GM21723 (cell line): Measurements from ENCODE around the gene LCE2B.
"Not testable (repeated sequence)": the region's sequence is repeated elsewhere in the genome, so short reads cannot be mapped to it uniquely, and the experiment has no call there.

ENCODE experiments used
- ATAC-seq: cut with Tn5 transposase; IDR thresholded peaks from one replicate; pipeline ENCODE4 v1.9.1; 2021; ENCODE audit warnings: mild to moderate bottlenecking, moderate library complexity; ENCODE audit not compliant: unreplicated experiment

LCE2B gene

DNA sequence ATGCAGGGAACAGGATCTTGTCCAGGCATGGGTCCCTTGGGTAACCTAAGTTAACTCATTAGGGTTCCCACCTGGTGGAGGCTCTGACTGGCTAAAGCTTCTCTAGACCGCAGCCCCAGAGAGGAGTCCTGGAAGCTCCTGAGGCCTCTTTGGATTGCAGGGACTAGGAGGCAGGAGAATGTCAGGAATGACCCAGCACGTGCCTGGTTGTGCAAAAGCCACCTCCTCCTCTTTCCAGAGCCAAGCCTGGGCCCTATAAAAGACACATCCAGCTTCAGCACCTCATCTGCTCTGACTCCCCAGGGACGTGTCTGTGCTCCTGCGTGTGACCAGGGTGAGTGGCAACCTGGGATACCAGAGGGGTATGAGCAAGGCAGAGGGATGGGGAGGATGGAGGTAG, at the start of gene LCE2B:
Gene LCE2B, plus strand, starts transcription at position 301 of the 400 bp plus-strand sequence. CDS start 721 bp downstream, outside the sequence.
- not testable (repeated sequence) for ATAC-seq

- no peak for ATAC-seq
Observed at GRCh38 chr1:152640351-152640750, 45.6 kb upstream of the LCE2B start.

DNA sequence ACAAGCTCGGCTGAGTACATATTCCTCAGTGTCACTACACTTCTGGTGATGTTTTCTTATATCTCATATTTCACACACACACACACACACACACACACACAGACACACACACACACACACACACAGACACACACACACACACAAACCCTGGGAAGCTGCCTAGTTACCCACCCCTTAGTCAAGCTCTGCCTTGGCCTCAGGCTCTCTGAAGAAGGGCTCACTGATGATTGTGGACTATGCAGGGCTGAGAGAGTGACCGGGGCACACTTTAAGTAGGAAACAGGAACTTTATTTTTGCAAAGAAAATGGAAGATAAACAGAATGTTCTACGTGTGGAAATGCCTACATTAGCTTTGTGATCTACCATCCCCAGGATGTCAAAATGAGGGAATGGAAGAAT, 42.0 kb upstream of the LCE2B start:
- ATAC-seq: no peak

- ATAC-seq: no peak
Observed at GRCh38 chr1:152645146-152645545, 40.8 kb upstream of the LCE2B start.

DNA sequence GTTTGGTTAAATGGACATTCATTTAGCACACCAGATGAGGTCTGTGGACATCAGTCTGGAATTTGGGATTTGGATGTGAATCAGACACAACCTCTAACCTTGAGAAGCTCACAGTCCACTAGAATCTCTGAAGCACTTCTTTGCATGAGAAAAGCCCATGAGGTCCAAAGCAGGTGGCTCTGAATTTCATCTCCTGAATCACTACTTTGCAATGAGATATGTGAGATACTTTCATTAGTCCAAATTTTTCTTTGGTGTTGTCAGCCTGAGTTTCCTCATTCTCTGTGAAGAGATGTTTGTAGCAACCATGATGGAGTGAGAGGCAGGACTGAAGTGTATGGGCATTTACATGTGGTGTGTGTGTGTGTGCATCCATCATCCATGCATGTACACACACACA, 39.3 kb upstream of the LCE2B start:
- no peak for ATAC-seq

DNA sequence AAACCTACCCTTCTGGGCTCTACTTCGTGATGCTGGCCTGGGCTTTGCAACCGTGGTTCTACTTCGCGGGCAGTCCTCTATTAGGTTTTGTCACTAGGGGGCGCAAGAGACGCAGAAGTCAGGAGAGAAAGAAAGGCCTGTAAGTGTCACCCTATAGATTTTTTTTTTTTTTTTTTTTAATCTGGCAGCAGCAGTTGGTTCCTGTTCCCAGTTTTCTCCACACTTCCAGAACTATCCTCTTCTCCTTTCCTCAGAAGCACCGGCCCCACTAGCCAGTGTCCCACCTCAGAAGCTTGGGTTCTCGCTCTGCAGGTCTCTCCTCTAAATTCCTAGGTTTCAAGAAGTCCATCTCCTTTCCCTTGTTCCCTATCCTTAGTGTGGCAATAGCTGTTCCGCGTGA, 31.8 kb upstream of the LCE2B start:
- ATAC-seq: no peak

- no peak for ATAC-seq
Observed at GRCh38 chr1:152656459-152656858, 29.5 kb upstream of the LCE2B start.

GRCh38 chr1:152657677-152658076, 28.2 kb upstream of the LCE2B start:
- no peak for ATAC-seq

DNA sequence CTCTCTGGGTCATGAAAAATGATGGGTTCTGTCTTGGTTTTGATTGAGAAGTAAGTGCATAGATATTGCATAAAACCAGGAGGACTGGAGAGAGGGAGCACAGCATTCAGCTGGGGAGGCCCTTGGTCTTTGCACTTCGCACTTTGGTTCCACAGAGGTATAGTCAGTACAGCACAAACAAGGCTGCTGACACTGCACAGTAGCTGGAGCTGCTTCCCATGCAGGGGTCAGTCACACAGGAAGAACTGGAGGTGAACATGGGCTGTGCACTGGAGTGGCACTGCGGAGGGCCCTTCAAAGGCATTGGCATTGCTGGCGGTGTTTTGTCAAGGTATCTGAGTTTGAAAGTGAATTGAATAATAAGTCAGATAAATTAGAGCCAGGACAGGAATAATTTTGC, 27.3 kb upstream of the LCE2B start:
- ATAC-seq: no peak

- ATAC-seq: no peak
Observed at GRCh38 chr1:152663098-152663497, 22.8 kb upstream of the LCE2B start, which contains the start of gene LCE2D. TSS of gene LCE2D (plus strand) at chr1:152663380. CDS start at chr1:152664106, 726 bp downstream.

DNA sequence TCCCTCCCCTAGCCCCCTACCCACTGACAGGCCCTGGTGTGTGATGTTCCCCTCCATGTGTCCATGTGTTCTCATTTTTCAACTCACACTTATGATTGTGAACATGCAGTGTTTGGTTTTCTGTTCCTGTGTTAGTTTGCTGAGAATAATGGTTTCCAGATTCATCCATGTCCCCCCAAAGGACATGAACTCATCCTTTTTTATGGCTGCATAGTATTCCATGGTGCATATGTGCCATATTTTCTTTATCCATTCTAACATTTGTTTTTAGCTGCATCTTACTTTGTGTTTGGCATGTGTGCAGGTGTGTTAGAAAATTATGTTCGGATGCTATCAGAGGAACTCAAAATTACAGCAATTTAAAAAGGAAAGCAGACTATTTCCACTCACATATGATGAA, 19.8 kb upstream of the LCE2B start:
- not testable (repeated sequence) for ATAC-seq

GRCh38 chr1:152667648-152668047, 18.3 kb upstream of the LCE2B start:
- ATAC-seq: no peak

DNA sequence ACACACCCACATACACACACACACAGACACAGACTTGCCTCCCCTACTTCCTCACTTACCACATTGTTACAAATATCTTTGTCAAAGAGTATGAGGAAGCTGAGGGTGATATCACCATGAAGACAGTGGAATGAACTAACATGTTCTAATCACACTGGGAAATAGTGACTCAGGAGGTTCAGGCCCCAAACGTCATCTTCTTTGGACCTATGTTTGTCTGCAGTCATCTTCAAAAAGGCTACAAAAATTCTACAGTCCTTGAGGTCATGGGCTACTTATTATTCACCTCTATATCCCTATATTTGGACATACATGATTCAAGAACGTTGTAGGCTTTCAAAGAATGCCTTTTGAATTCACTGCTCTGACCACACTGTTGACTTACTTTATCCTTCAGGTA, 12.9 kb upstream of the LCE2B start:
- no peak for ATAC-seq

DNA sequence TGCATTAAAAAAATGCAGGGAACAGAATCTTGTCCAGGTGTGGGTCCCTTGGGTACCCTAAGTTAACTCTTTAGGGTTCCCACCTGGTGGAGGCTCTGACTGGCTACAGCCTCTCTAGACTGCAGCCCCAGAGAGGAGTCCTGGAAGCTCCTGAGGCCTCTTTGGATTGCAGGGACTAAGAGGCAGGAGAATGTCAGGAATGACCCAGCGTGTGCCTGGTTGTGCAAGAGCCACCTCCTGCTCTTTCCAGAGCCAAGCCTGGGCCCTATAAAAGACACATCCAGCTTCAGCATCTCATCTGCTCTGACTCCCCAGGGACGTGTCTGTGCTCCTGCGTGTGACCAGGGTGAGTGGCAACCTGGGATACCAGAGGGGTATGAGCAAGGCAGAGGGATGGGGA, 10.9 kb upstream of the LCE2B start, which contains the start of gene LCE2C:
Gene LCE2C, plus strand, starts transcription at position 297 of the 400 bp plus-strand sequence. CDS start 737 bp downstream, outside the sequence.
- ATAC-seq: not testable (repeated sequence)

DNA sequence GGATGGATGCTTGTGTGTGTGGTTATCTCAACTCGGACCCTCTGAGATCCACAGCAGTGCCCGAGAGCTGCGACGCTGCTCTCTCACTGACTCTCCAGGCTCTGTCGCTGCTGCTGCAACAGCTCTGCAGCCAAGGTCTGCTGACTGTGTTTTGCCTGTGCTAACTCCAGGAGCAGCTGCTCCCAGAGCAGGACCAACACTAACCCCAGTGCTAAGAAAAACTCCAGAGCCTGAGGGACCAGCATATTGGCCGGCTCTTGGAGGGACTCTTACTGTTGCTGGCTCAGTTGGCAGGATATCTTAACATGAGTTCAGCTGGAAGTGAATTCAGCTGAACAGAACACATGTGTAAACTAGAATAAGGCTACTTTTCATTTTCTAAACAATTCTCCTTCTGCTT, 6.5 kb upstream of the LCE2B start:
- ATAC-seq: no peak

DNA sequence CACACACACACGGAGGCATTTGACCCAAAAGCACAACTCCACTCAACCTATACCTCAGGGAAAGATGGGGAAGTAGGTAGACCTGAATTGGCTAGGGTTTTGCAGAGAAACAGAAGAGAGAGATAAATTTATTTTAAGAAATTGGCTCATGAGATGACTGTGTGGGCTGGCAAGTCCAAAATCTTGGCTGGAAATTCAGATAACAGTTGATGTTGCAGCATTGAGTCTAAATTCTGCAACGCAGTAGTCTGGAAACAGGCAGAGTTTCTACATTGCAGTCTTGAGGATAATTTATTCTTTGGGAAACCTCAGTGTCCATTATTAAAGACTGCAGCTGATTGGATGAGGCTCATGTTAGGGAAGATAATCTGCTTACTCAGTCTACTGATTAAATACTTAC, 4.3 kb upstream of the LCE2B start:
- ATAC-seq: no peak

DNA sequence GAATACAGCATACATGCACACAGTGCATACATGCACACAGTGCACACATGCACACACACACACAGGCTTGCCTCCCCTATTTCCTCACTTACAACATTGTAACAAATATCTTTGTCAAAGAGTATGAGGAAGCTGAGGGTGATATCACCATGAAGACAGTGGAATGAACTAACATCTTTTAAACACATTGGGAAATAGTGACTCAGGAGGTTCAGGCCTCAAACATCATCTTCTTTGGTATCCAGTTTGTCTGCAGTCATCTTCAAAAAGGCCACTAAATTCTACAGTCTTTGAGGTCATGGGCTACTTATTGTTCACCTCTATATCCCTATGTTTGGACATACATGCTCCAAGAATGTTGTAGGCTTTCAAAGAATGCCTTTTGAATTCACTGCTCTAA, 2.1 kb upstream of the LCE2B start:
- ATAC-seq: no peak

DNA sequence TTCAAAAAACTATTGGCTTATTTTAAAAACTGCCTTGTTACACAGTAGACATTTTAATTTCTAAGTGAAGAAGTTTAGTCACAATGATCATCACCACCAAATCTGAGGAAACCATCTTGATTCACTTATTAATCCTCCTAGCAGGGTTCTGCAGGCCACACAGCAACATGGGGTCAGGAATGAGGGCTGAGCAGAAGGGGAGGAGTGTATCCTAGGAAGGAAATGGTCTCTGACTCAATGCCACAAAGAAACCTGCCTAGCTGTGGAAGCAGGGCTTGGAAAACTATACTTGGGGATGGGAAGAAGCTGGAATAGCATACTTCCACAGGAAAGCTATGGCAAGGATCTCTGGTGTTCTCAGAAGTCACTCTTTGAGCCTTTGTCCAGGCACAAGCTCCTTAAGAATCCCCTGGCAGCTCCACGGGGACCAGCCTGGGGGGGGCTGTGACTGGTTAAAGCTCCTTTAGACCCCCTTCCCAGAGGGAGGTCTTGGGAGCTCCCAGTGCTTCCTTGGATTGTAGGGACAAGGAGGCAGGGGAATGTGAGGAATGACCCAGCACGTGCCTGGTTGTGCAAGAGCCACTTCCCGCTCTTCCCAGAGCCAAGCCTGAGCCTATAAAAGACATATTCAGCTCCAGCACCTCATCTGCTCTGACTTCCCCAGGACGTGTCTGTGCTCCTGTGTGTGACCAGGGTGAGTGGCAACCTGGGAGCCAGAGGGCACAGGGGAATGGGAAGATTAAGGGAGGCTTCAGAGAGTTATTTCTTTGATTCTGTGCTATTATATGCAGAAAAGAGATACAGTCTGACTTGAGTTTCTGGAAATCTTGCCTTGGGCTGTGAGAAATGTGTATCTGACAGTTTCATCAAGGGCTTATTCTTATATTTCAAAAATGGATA, 12.0 kb downstream of the LCE2B start, which contains the start of gene LCE2A:
Gene LCE2A, plus strand, starts transcription at position 645 of the 900 bp plus-strand sequence. CDS start 557 bp downstream, outside the sequence.
- ATAC-seq: no peak

GRCh38 chr1:152699746-152700145, 13.8 kb downstream of the LCE2B start:
- no peak for ATAC-seq

GRCh38 chr1:152707860-152708259, 21.9 kb downstream of the LCE2B start, which contains the start of gene LCE4A:
TSS of gene LCE4A (plus strand) at chr1:152708160. CDS start at chr1:152709076, 916 bp downstream.
- ATAC-seq: no peak

- no peak for ATAC-seq
Observed at GRCh38 chr1:152718238-152718637, 32.3 kb downstream of the LCE2B start.

- no peak for ATAC-seq
Observed at GRCh38 chr1:152725261-152725660, 39.3 kb downstream of the LCE2B start.
